ENCODE measurements around the gene ARFGEF2.

- TF ChIP-seq CTCF (IDR thresholded peaks at IDR 0.05) (no peak), EZH2 (IDR thresholded peaks at IDR 0.05) (no peak)
Observed at GRCh38 chr20:49030954-49031619, 109.6 kb downstream of the ARFGEF2 start.

Data from neural progenitor cell (in vitro differentiated cells).